T-helper 17 cell (primary cell): Measurements from ENCODE around the gene SEPTIN3. TPM values are rescaled to one million over a fixed set of nuclear protein-coding genes. Genes with fewer than 3 reads are reported as not detected.

Source experiments
- ATAC-seq: fragments of 150-1000 bp; cut with Tn5 transposase; 2 replicates; pipeline ENCODE4 v1.10.0; 2021; ENCODE audit warnings: mild to moderate bottlenecking, moderate library complexity
- DNase-seq, 3 donors: peaks; one replicate each; pipeline versions ENCODE4 v3.0.0 to v3.0.0-alpha.2; 2020 to 2021
- H3K9me3 ChIP-seq: one replicate; pipeline ENCODE4 v1.7.0; 2013; ENCODE audit warnings: low read length, mild to moderate bottlenecking; ENCODE audit not compliant: control insufficient read depth, poor library complexity, severe bottlenecking
- H3K27ac Mint-ChIP-seq: one replicate; pipeline ENCODE4 v1.8.0; 2022; ENCODE audit warnings: mild to moderate bottlenecking, moderate library complexity, mixed read lengths
- H3K27me3 Mint-ChIP-seq: one replicate; pipeline ENCODE4 v1.8.0; 2022; ENCODE audit warnings: mixed read lengths
- H3K36me3 Mint-ChIP-seq: one replicate; pipeline ENCODE4 v1.8.0; 2022; ENCODE audit warnings: low read depth, mixed read lengths
- H3K4me1 Mint-ChIP-seq: one replicate; pipeline ENCODE4 v1.8.0; 2022; ENCODE audit warnings: mild to moderate bottlenecking, mixed read lengths
- H3K4me3 Mint-ChIP-seq: one replicate; pipeline ENCODE4 v1.8.0; 2022; ENCODE audit warnings: mild to moderate bottlenecking, moderate library complexity, mixed read lengths
- total RNA-seq, 4 donors: library from RNA in 2 of 4; stranded (reverse) in 2 of 4; gene quantifications; one replicate each; pipeline ENCODE4 v1.2.3 and lab custom pipeline; 2022 to 2026

SEPTIN3 gene
- total RNA-seq, 2 donors from 2014 or later: 0.42 TPM; not detected in 1

GRCh38 chr22:41933411-41934177 lies 35.6 kb upstream of the SEPTIN3 start:
- peaks cover 9% of the 10 kb centered on the region for H3K4me1 Mint-ChIP-seq
- H3K9me3 ChIP-seq: no peaks in the 10 kb centered on the region
- no peaks in the 10 kb centered on the region for H3K36me3 Mint-ChIP-seq
- no peak overlapping the region for H3K4me3 Mint-ChIP-seq
- no peak for ATAC-seq
- H3K27ac Mint-ChIP-seq: peak overlapping the region; percentile 81
- DNase-seq: no peak
- no peaks in the 10 kb centered on the region for H3K27me3 Mint-ChIP-seq

- Mint-ChIP-seq H3K4me1 (peaks cover 17% of the 10 kb centered on the region), H3K4me3 (no peak overlapping the region), H3K27ac (peak overlapping the region; percentile 81), H3K27me3 (no peaks in the 10 kb centered on the region), H3K36me3 (no peaks in the 10 kb centered on the region)
- ATAC-seq (no peak), DNase-seq (no peak)
- H3K9me3 ChIP-seq: no peaks in the 10 kb centered on the region
Measured at GRCh38 chr22:41934284-41935014, 34.8 kb upstream of the SEPTIN3 start.

DNA sequence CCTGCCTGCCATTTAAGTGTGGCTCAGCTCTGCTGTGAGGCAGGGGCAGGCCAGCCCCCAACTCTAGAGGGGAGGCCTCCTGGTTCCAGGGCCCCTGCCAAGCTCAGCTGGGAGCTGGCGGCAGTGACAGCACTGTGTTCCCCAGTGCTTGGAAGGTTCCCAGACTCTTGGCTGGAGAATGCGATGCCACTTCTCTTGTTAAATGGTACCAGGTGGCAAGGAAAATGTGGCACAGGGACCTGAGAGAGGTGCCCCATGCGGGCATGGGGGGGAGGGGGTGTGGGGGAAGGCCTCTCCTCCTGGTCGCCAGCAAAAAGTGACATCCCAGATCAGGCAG lies 34.3 kb upstream of the SEPTIN3 start:
- no peaks in the 10 kb centered on the region for H3K9me3 ChIP-seq
- no peaks in the 10 kb centered on the region for H3K27me3 Mint-ChIP-seq
- ATAC-seq (no peak), DNase-seq (no peak)
- H3K27ac Mint-ChIP-seq: peak overlapping the region; percentile 81
- no peak overlapping the region for H3K4me3 Mint-ChIP-seq
- no peaks in the 10 kb centered on the region for H3K36me3 Mint-ChIP-seq
- H3K4me1 Mint-ChIP-seq: peaks cover 22% of the 10 kb centered on the region

GRCh38 chr22:41935509-41935908 lies 33.7 kb upstream of the SEPTIN3 start:
- peak overlapping the region; percentile 99 for H3K27ac Mint-ChIP-seq

DNA sequence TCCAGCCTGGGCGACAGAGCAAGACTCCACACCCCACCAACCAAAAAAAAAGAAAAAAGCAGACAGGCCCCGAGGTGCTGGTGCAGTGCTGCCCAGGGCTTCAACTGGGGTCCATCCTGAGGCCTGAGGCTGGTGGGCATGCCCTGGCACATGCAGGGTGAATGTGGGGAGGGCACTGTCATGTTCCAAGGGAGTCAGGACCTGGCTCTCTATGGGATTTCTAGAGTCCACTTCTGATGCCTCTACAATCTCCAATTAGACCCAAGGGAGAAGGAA lies 32.4 kb upstream of the SEPTIN3 start:
- Mint-ChIP-seq H3K36me3 (no peaks in the 10 kb centered on the region), H3K4me3 (peak overlapping the region; percentile 12), H3K4me1 (peaks cover 36% of the 10 kb centered on the region), H3K27me3 (no peaks in the 10 kb centered on the region), H3K27ac (peak overlapping the region; percentile 99)
- DNase-seq (no peak), ATAC-seq (no peak)
- no peaks in the 10 kb centered on the region for H3K9me3 ChIP-seq

More at GRCh38 chr22:41935509-41935908, 33.7 kb upstream of the SEPTIN3 start:
- H3K9me3 ChIP-seq: no peaks in the 10 kb centered on the region
- no peaks in the 10 kb centered on the region for H3K36me3 Mint-ChIP-seq
- no peak overlapping the region for H3K4me3 Mint-ChIP-seq
- no peaks in the 10 kb centered on the region for H3K27me3 Mint-ChIP-seq
- DNase-seq (no peak), ATAC-seq (no peak)
- H3K4me1 Mint-ChIP-seq: peaks cover 25% of the 10 kb centered on the region

DNA sequence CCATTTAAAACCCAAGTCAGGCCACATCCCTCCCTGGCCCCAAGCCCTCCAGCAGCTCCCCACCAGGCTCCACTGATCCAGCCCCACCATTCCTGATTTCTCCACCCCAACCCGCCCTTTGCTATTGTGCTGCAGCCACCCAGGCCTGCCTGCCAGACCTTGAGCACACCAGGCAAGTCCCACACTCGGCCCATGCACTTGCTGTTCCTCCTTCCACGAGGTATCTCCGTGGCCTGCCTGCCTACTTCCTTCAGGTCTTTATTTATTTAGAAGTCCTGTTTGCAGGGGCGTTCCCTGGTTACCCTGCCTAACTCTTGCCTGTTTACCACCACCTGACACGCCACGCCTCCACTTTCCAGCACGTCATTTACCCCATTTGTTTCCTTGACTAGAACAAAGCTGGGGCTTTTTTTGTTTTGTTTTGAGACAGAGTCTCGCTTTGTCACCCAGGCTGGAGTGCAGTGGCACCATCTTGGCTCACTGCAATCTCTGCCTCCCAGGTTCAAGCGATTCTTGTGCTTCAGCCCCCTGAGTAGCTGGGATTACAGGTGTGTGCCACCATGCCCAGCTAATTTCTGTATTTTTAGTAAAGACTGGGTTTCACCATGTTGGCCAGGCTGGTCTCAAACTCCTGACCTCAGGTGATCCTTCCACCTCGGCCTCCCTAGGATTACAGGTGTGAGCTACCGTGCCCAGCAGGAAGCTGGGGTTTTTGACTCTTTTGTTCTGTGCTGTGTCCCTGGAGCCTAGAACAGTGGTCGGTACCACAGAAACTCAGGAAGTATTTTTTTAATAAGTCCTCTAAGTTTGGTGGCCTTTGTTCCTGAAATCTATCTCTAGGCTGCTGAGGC lies 29.0 kb upstream of the SEPTIN3 start:
- DNase-seq: peak; percentile 79 to 89 (median 85)
- H3K9me3 ChIP-seq: no peaks in the 10 kb centered on the region
- no peaks in the 10 kb centered on the region for H3K36me3 Mint-ChIP-seq
- H3K27me3 Mint-ChIP-seq: no peaks in the 10 kb centered on the region
- H3K27ac Mint-ChIP-seq: peak overlapping the region; percentile 99
- peak overlapping the region; percentile 91 for H3K4me3 Mint-ChIP-seq
- peak; percentile 82 for ATAC-seq
- peaks cover 33% of the 10 kb centered on the region for H3K4me1 Mint-ChIP-seq

GRCh38 chr22:41940832-41941765 lies 28.1 kb upstream of the SEPTIN3 start:
- DNase-seq (peak; percentile 67 to 83 (median 72)), ATAC-seq (peak; percentile 57)
- peak overlapping the region; percentile 68 for H3K4me3 Mint-ChIP-seq
- peak overlapping the region; percentile 99 for H3K27ac Mint-ChIP-seq
- no peaks in the 10 kb centered on the region for H3K36me3 Mint-ChIP-seq
- H3K9me3 ChIP-seq: no peaks in the 10 kb centered on the region
- peaks cover 36% of the 10 kb centered on the region for H3K4me1 Mint-ChIP-seq
- H3K27me3 Mint-ChIP-seq: no peaks in the 10 kb centered on the region

GRCh38 chr22:41943661-41944209 lies 25.5 kb upstream of the SEPTIN3 start:
- Mint-ChIP-seq H3K4me3 (no peak overlapping the region), H3K27ac (peak overlapping the region; percentile 86), H3K4me1 (peaks cover 37% of the 10 kb centered on the region), H3K36me3 (no peaks in the 10 kb centered on the region), H3K27me3 (no peaks in the 10 kb centered on the region)
- no peaks in the 10 kb centered on the region for H3K9me3 ChIP-seq
- ATAC-seq: no peak
- DNase-seq: no peak

DNA sequence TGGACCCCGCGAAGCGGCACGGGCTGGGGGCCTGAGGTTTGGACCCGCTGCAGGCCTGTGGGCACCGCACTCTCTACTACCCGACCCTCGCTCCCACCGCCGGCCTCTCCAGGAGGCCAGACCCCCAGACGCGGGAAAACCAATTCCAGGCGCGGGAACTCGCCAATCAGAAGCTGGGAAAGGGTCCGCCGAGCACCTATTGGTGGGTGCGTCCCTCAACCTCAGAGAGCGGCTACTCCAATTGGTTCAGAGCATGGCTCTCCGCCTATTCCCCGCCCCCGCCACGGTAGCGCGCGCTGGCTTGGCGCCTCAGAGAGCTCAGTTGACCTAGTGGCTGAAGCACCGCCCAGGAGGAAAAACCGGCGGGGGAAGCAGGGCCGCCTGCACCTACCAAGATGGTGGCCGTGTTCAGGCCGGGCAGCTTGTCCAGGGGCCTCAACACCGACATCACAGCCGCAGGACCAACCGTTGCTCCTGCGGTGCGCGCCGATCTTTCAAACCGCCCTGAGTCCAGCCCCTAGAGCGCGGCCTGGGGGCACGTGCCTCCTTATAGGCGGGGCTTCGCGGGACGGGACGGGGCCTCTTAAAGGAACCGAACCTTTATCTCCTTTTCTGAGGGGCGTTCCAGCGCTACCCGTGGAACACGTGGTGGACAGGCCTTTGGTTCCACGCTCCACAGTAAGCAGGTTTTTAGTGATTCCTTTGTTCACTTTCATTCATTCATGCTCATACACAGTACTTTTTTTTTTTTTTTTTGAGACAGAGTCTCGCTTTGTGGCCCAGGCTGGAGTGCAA lies 22.4 kb upstream of the SEPTIN3 start, which contains the start of gene CENPM:
CENPM (minus strand) TSS at position 524 of the 795 bp plus-strand sequence; CDS start at position 448, 76 bp downstream.
- no peaks in the 10 kb centered on the region for H3K36me3 Mint-ChIP-seq
- no peaks in the 10 kb centered on the region for H3K27me3 Mint-ChIP-seq
- peak within 1 kb of the TSS; percentile 78 for H3K27ac Mint-ChIP-seq
- peaks cover 14% of the 10 kb centered on the region for H3K4me1 Mint-ChIP-seq
- peak; percentile 75 to 79 (median 78) for DNase-seq
- ATAC-seq: peak; percentile 96
- peak within 1 kb of the TSS; percentile 91 for H3K4me3 Mint-ChIP-seq
- no peaks in the 10 kb centered on the region for H3K9me3 ChIP-seq

DNA sequence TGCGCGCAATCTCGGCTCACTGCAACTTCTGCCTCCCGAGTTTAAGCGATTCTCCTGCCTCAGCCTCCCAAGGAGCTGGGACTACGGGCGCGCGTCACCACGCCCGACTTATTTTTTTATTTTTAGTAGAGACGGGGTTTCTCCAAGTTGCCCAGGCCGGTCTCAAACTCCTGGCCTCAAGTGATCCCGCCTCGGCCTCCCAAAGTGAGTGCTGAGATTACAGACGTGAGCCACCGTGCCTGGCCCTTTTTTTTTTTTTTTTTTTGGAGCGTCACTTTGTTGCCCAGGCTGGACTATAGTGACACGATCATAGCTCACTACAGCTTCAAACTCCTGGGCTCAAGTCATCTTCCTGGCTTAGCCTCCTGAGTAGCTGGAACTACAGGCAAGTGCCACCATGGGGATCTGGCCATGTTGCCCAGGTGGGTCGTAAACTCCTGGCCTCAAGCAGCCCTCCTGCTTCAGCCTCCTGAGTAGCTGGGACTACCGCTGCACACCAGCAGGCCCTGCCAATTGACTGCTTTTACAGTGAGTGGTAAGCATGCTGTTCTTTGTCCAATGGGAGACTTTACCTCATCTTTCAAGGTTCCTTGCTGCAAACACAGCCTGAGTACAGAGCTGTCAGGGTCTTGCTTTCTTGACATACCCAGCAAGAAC lies 21.7 kb upstream of the SEPTIN3 start:
- H3K9me3 ChIP-seq: no peaks in the 10 kb centered on the region
- DNase-seq: no peak
- Mint-ChIP-seq H3K27ac (peak overlapping the region; percentile 32), H3K4me1 (peaks cover 14% of the 10 kb centered on the region), H3K4me3 (peak overlapping the region; percentile 91), H3K36me3 (no peaks in the 10 kb centered on the region), H3K27me3 (no peaks in the 10 kb centered on the region)
- no peak for ATAC-seq

- Mint-ChIP-seq H3K4me3 (peak overlapping the region; percentile 12), H3K4me1 (peaks cover 14% of the 10 kb centered on the region)
Measured at GRCh38 chr22:41948142-41948541, 21.1 kb upstream of the SEPTIN3 start.

More at GRCh38 chr22:41948142-41948541, 21.1 kb upstream of the SEPTIN3 start:
- ATAC-seq (no peak), DNase-seq (no peak)
- Mint-ChIP-seq H3K27ac (no peak overlapping the region), H3K36me3 (no peaks in the 10 kb centered on the region), H3K27me3 (no peaks in the 10 kb centered on the region)
- no peaks in the 10 kb centered on the region for H3K9me3 ChIP-seq
